ENCODE measurements around the gene DGKZ. TPM values are rescaled to one million over a fixed set of nuclear protein-coding genes. Genes with fewer than 3 reads are reported as not detected.

Gene DGKZ
- total RNA-seq, 1 donor from 2014 or later, result 46.8 TPM

DNA sequence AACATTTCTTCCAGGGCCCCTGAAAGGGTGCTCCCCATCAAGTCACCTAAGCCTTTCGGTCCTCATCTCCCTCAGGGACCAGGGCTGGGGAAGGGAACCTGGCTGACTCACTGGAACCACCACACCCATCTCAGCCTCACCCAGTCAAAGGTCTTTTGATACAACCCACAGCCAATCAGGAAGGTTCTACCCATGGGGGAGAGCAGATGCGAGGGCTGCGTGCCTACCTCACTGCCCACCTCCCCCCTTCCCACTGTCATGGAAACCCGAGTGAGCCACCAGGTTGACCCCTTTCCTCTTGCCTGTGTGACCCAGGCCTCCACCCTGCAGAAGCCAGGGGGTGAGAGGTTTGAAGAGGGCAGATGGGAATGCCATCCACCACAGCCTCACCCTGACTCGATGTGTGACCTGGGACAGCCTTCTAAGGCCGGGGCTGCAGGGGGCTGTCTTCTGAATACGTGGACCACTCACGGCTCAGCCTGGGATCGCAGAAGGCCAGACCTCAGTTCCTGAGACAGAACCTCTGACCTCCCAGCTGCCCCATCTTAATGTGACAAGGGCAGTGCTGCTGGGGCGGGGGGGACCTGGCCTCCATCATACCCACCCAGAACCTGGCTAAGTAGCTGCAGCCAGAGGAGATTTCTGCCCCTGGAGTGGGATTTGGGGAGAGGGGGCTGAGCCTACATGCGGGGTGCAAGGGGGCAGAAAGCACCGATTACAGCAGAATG, 36.9 kb downstream of the DGKZ start:
- peaks cover 14% of the 10 kb centered on the region for H3K4me1 Mint-ChIP-seq (ENCODE audit: low read depth)
- no peak overlapping the region for H3K4me3 Mint-ChIP-seq (ENCODE audit: unreplicated experiment)
- H3K27ac Mint-ChIP-seq (ENCODE audit: unreplicated experiment), result no peak overlapping the region
- peaks cover 10% of the 10 kb centered on the region for H3K27me3 Mint-ChIP-seq (ENCODE audit: low read depth)
- DNase-seq (ENCODE audit: low spot score), result no peak
- no peaks in the 10 kb centered on the region for H3K9me3 Mint-ChIP-seq (ENCODE audit: low read depth)
- H3K36me3 Mint-ChIP-seq (ENCODE audit: low read depth), result no peaks in the 10 kb centered on the region
- TF ChIP-seq, protein P1, sequence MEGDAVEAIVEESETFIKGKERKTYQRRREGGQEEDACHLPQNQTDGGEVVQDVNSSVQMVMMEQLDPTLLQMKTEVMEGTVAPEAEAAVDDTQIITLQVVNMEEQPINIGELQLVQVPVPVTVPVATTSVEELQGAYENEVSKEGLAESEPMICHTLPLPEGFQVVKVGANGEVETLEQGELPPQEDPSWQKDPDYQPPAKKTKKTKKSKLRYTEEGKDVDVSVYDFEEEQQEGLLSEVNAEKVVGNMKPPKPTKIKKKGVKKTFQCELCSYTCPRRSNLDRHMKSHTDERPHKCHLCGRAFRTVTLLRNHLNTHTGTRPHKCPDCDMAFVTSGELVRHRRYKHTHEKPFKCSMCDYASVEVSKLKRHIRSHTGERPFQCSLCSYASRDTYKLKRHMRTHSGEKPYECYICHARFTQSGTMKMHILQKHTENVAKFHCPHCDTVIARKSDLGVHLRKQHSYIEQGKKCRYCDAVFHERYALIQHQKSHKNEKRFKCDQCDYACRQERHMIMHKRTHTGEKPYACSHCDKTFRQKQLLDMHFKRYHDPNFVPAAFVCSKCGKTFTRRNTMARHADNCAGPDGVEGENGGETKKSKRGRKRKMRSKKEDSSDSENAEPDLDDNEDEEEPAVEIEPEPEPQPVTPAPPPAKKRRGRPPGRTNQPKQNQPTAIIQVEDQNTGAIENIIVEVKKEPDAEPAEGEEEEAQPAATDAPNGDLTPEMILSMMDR (IDR thresholded peaks at IDR 0.05), result no peak

DNA sequence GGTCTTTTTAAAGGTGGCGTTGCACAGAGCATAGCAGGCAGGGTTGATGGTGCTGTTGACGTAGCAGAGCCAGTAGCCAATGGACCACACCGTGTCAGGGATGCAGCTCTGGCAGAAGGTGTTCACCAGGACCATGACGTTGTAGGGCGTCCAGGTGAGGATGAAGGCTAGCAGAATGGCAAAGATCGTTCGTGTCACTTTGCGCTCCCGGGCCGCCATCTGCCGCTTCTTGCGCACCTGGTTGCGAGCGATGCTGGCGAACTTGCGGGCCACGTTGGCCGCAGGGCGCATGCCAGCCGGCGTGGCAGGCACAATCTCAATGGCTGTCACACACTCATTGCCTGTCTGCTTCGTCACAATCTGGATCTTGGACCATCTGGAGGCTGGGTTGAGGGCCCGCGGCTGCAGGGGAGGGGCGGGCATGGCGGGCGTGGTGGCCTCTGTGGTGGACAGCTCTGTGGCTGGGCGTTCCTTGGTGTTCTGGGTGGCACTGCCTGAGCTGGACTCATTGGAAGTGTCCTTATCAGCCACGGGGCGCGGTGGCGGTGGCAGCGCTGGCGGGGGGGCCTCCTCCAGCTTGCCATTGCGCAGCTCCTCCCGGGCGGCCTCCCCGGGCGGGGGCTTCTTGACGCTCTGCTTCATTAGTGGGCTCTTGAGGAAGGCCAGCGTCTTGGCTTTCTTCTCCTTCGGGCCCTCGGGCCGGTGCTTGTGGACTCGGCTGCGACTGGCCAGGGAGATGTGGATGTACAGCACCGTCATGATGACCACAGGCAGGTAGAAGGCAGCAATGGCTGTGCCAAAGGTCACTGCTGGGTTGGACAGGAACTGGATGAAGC, 38.1 kb downstream of the DGKZ start:
- H3K27ac Mint-ChIP-seq (ENCODE audit: unreplicated experiment), result no peak overlapping the region
- no peak overlapping the region for H3K4me3 Mint-ChIP-seq (ENCODE audit: unreplicated experiment)

DNA sequence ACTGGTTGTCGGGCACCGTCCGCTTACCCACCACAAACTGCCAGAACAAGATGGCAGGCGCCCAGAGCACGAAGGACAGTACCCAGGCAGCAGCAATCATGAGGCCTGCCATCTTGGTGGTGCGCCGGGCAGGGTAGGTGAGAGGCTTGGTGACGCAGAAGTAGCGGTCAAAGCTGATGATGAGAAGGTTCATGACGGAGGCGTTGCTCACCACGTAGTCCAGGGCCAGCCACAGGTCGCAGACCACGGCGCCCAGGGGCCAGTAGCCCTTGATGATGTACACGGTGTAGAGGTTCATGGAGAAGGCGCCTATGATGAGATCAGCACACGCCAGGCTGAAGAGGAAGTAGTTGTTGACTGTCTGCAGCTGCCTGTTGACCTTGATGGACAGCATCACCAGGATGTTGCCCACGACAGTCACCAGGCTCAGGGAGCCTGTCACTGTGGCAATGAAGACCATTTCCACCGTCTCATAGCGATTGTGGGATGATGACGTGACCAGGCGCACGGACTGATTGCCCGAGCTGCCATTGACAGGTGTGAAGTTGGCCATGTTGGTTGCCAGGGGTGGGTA, 38.8 kb downstream of the DGKZ start:
- H3K36me3 Mint-ChIP-seq (ENCODE audit: low read depth), result no peaks in the 10 kb centered on the region
- H3K4me1 Mint-ChIP-seq (ENCODE audit: low read depth), result peaks cover 30% of the 10 kb centered on the region
- no peaks in the 10 kb centered on the region for H3K9me3 Mint-ChIP-seq (ENCODE audit: low read depth)
- no peak for DNase-seq (ENCODE audit: low spot score)
- H3K4me3 Mint-ChIP-seq (ENCODE audit: unreplicated experiment), result no peak overlapping the region
- TF ChIP-seq, protein P1 (IDR thresholded peaks at IDR 0.05), result no peak
- H3K27me3 Mint-ChIP-seq (ENCODE audit: low read depth), result peaks cover 15% of the 10 kb centered on the region
- H3K27ac Mint-ChIP-seq (ENCODE audit: unreplicated experiment), result no peak overlapping the region

More for the DNA sequence above, 38.1 kb downstream of the DGKZ start:
- Mint-ChIP-seq H3K4me1 (ENCODE audit: low read depth) (peaks cover 25% of the 10 kb centered on the region), H3K27me3 (ENCODE audit: low read depth) (peaks cover 11% of the 10 kb centered on the region), H3K36me3 (ENCODE audit: low read depth) (no peaks in the 10 kb centered on the region), H3K9me3 (ENCODE audit: low read depth) (no peaks in the 10 kb centered on the region)
- TF ChIP-seq, protein P1 (IDR thresholded peaks at IDR 0.05), result no peak
- DNase-seq (ENCODE audit: low spot score), result peak; percentile 90

DNA sequence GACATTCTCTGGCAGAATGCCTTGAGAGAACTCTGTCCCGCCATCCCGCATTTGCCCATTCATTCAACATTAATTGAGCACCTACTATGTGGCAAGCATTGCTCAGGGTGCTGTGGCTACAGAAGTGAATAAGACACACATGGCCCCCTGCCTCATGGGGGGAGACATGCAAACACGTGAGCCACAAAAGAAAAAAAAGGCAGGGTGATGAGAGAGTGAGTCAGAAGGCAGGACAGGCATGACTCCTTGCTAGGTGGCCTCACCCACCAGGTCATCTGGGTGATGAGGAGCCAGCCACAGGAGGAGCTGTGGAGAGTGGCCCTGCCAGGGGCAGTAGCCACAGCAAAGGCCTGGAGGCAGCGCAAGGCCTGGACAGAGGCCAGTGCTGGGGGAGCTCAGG, 39.4 kb downstream of the DGKZ start:
- H3K9me3 Mint-ChIP-seq (ENCODE audit: low read depth), result no peaks in the 10 kb centered on the region
- no peak overlapping the region for H3K4me3 Mint-ChIP-seq (ENCODE audit: unreplicated experiment)
- H3K27ac Mint-ChIP-seq (ENCODE audit: unreplicated experiment), result no peak overlapping the region
- H3K27me3 Mint-ChIP-seq (ENCODE audit: low read depth), result peaks cover 15% of the 10 kb centered on the region
- no peak for DNase-seq (ENCODE audit: low spot score)
- TF ChIP-seq, protein P1 (IDR thresholded peaks at IDR 0.05), result no peak
- H3K4me1 Mint-ChIP-seq (ENCODE audit: low read depth), result peaks cover 30% of the 10 kb centered on the region
- H3K36me3 Mint-ChIP-seq (ENCODE audit: low read depth), result no peaks in the 10 kb centered on the region

DNA sequence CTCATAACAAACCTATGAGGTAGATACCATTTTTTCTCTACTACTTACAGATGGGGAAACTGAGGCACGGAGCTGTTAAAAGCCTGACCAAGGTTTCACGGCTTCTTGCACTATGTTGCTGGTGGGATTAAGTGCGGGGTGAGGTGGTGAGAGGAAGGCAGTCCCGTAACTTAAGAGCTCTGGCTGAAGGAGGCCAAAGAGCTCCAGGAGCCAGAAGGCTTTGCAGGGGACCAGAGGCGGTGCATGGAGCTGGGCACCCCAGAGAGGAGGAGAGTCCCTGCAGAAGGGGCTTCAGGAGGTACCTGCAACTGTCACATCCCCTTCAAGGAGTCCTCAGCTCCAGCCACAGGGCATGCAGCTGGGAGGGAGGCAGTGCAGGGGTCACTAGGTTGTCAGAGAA, 40.2 kb downstream of the DGKZ start:
- no peak overlapping the region for H3K27ac Mint-ChIP-seq (ENCODE audit: unreplicated experiment)
- H3K4me1 Mint-ChIP-seq (ENCODE audit: low read depth), result peaks cover 24% of the 10 kb centered on the region
- no peaks in the 10 kb centered on the region for H3K36me3 Mint-ChIP-seq (ENCODE audit: low read depth)
- TF ChIP-seq, protein P1 (IDR thresholded peaks at IDR 0.05), result no peak
- H3K4me3 Mint-ChIP-seq (ENCODE audit: unreplicated experiment), result no peak overlapping the region
- no peak for DNase-seq (ENCODE audit: low spot score)
- no peaks in the 10 kb centered on the region for H3K9me3 Mint-ChIP-seq (ENCODE audit: low read depth)
- peaks cover 15% of the 10 kb centered on the region for H3K27me3 Mint-ChIP-seq (ENCODE audit: low read depth)

All from chondrocyte (in vitro differentiated cells).